Heart left ventricle (tissue), 16 donors: Measurements from ENCODE around the gene NPR1. TPM values are rescaled to one million over a fixed set of nuclear protein-coding genes. Genes with fewer than 3 reads are reported as not detected.
"Not testable (repeated sequence)": the region's sequence is repeated elsewhere in the genome, so short reads cannot be mapped to it uniquely, and the experiment has no call there.

ENCODE experiments used
- ATAC-seq, 4 donors: fragments of 200-7000 bp; cut with Tn5 transposase; one replicate each; pipeline ENCODE4 v1.9.1; 2020 to 2022; ENCODE audit warnings: moderate library complexity in 4 of 4, mild to moderate bottlenecking in 3 of 4, moderate number of reproducible peaks in 1 of 4
- DNase-seq, 5 donors: peaks; one replicate each; pipeline ENCODE4 v3.0.0-alpha.2; 2020
- H3K27ac ChIP-seq, 12 donors: fragments of 200-600 bp; sonication (generic) in 4 of 12; one replicate each; pipeline versions ENCODE4 v1.5.0 to v1.8.0; 2016 to 2022; ENCODE audit warnings: mild to moderate bottlenecking in 2 of 12
- H3K27me3 ChIP-seq, 9 donors: fragments of 200-600 bp; sonication (generic) in 2 of 9; one replicate each; pipeline versions ENCODE4 v1.5.1 to v1.8.0; 2016 to 2022; ENCODE audit warnings: mild to moderate bottlenecking in 3 of 9
- H3K36me3 ChIP-seq, 9 donors: fragments of 200-600 bp; sonication (generic) in 2 of 9; one replicate each; pipeline versions ENCODE4 v1.5.0 to v1.8.0; 2018 to 2022; ENCODE audit warnings: mild to moderate bottlenecking in 2 of 9
- H3K4me1 ChIP-seq, 12 donors: fragments of 200-600 bp; sonication (generic) in 4 of 12; one replicate each; pipeline versions ENCODE4 v1.5.0 to v1.8.0; 2016 to 2022; ENCODE audit warnings: mild to moderate bottlenecking in 3 of 12
- H3K4me3 ChIP-seq, 12 donors: fragments of 200-600 bp; sonication (generic) in 4 of 12; one replicate each; pipeline versions ENCODE4 v1.5.0 to v1.8.0; 2017 to 2022; ENCODE audit warnings: mild to moderate bottlenecking in 9 of 12, moderate library complexity in 4 of 12
- H3K9me3 ChIP-seq, 12 donors: fragments of 200-600 bp; sonication (generic) in 4 of 12; one replicate each; pipeline versions ENCODE4 v1.5.0 to v1.8.0; 2016 to 2022; ENCODE audit warnings: mild to moderate bottlenecking in 1 of 12
- CTCF ChIP-seq, 12 donors: fragments of 200-600 bp; sonication (generic) in 4 of 12; IDR thresholded peaks; one replicate each; pipeline versions ENCODE4 v1.5.0 to v1.8.0; 2018 to 2022; ENCODE audit warnings: antibody characterized with exemption in 12 of 12, mild to moderate bottlenecking in 5 of 12
- POLR2A ChIP-seq, 2 donors: fragments of 450-650 bp; IDR thresholded peaks; one replicate each; pipeline ENCODE4 v1.6.1; 2017; ENCODE audit warnings: antibody characterized with exemption in 2 of 2, mild to moderate bottlenecking in 2 of 2, moderate library complexity in 2 of 2
- WGBS, 4 donors: extraction: QIAGEN DNeasy Blood & Tissue Kit in 2 of 4; methylation state at CpG; one replicate each; pipeline versions ENCODE4 v1.1.5 to v1.1.7; 2013 to 2018; 5-methylcytosine and 5-hydroxymethylcytosine counted together
- intact Hi-C, 10 donors: fragments of 100-400 bp; cut with DNase I; formaldehyde crosslinking; loops; one replicate each; pipeline versions ENCODE4 v1.11.1 to v1.14.2; 2022
- polyA plus RNA-seq, 2 donors: library from polyadenylated mRNA; stranded (reverse); fragments of 200-250 nt; gene quantifications; one replicate each; pipeline ENCODE4 v1.2.3, GENCODE V29; 2013
- total RNA-seq, 9 donors: library from RNA; depleted of rRNA in 2 of 9; stranded (reverse); fragments of >200 nt in 2 of 9; fragmentation: NEBNext Ultra II Directional in 3 of 9; extraction: Animal tissue kit (Norgen Biotek cat#: 25700) in 3 of 9; gene quantifications; one replicate each; pipeline versions ENCODE4 v1.1.0 to v1.2.4, GENCODE V29; 2016 to 2023
- donor health status: ischemic (EF 13 %, LVEDD 7.1; RV severe dilation, severe dysfunction).
- donor health status: healthy with polysubstance abuse.
- donor health status: DM: no; HTN: yes; CAD: no.
- donor health status: DM: no; HTN: no; CAD: no.
- donor health status: ischemic (EF 25% LVEDD 6.9; RV normal size, moderate dysfunction).
- donor health status: ischemic (EF 25% LVEDD 5.7; RV mildly dilated, moderate dysfunction).
- donor health status: healthy.
- donor health status: DM: yes; HTN: yes; CAD: no.
- donor health status: ischemic (EF 35%, LVEDD 5.7; RV mildly dilated, moderate dysfunction).
- donor health status: nonischemic (EF 11% LVEDD 7.7; RV severe dilation, severe dysfunction).
- donor health status: DM: yes; HTN: yes; CAD: no.
- donor health status: PGD.
- donor health status: ischemic (EF 29% LVEDD 5.4; RV normal size, mild dysfunction).
- donor health status: nonischemic (EF 23%, LVEDD 6.1; RV moderate dilation, normal function).

The NPR1 gene
- total and polyA plus RNA-seq, 11 donors = 7.1 to 26.9 (median 12.2) TPM

GRCh38 chr1:153639280-153639679 lies 39.2 kb upstream of the NPR1 start:
- WGBS, 4 donors = 55 to 64% (median 58%) methylated on average over 3 of the region's 3 CpGs
- H3K27ac ChIP-seq = peak overlapping the region in 10 of 12 donors; percentile 19 to 100 (median 99)

GRCh38 chr1:153640213-153640612 lies 38.3 kb upstream of the NPR1 start:
- 90 to 95% (median 92%) methylated on average over 5 of the region's 5 CpGs for WGBS, 4 donors

More at GRCh38 chr1:153639280-153639679, 39.2 kb upstream of the NPR1 start:
- no peak for DNase-seq
- intact Hi-C loops = no loop called here
- H3K4me3 ChIP-seq = no peak overlapping the region
- peaks cover 0 to 88% (median 84%) of the 10 kb centered on the region in 9 donors for H3K36me3 ChIP-seq
- peak; percentile 62 to 75 (median 72) for ATAC-seq
- H3K4me1 ChIP-seq = peaks cover 4 to 92% (median 66%) of the 10 kb centered on the region in 12 donors
- H3K27me3 ChIP-seq = no peaks in the 10 kb centered on the region
- TF ChIP-seq POLR2A (IDR thresholded peaks at IDR 0.05) (no peak), CTCF (IDR thresholded peaks at IDR 0.05) (no peak)
- no peaks in the 10 kb centered on the region for H3K9me3 ChIP-seq

GRCh38 chr1:153640861-153641260 lies 37.6 kb upstream of the NPR1 start:
- intact Hi-C loops = no loop called here
- ATAC-seq = no peak
- Histone ChIP-seq H3K9me3 (no peaks in the 10 kb centered on the region), H3K4me1 (peaks cover 4 to 87% (median 65%) of the 10 kb centered on the region in 12 donors), H3K36me3 (peaks cover 0 to 100% (median 99%) of the 10 kb centered on the region in 9 donors), H3K27me3 (no peaks in the 10 kb centered on the region), H3K27ac (peak overlapping the region in 4 of 12 donors; percentile 18 to 99 (median 39)), H3K4me3 (no peak overlapping the region)
- DNase-seq = no peak
- TF ChIP-seq CTCF (IDR thresholded peaks at IDR 0.05) (no peak), POLR2A (IDR thresholded peaks at IDR 0.05) (no peak)
- WGBS, 4 donors = 45 to 55% (median 53%) methylated on average over 6 of the region's 6 CpGs

More at GRCh38 chr1:153640213-153640612, 38.3 kb upstream of the NPR1 start:
- peaks cover 4 to 94% (median 67%) of the 10 kb centered on the region in 12 donors for H3K4me1 ChIP-seq
- DNase-seq, H3K27me3 ChIP-seq, ATAC-seq, intact Hi-C loops, H3K9me3 ChIP-seq, H3K4me3 ChIP-seq: not testable (repeated sequence)
- H3K27ac ChIP-seq = peak overlapping the region in 9 of 12 donors; percentile 14 to 100 (median 99)
- peaks cover 0 to 96% (median 93%) of the 10 kb centered on the region in 9 donors for H3K36me3 ChIP-seq

GRCh38 chr1:153642161-153642560 lies 36.3 kb upstream of the NPR1 start:
- H3K36me3 ChIP-seq = peaks cover 0 to 100% (median 96%) of the 10 kb centered on the region in 9 donors
- no peak overlapping the region for H3K4me3 ChIP-seq
- H3K9me3 ChIP-seq = no peaks in the 10 kb centered on the region
- no peaks in the 10 kb centered on the region for H3K27me3 ChIP-seq
- DNase-seq (no peak), ATAC-seq (peak in 1 of 4 donors; percentile 16)
- peaks cover 4 to 74% (median 57%) of the 10 kb centered on the region in 12 donors for H3K4me1 ChIP-seq
- WGBS, 4 donors = 66 to 82% (median 79%) methylated on average over 11 of the region's 11 CpGs
- no peak for TF ChIP-seq CTCF (IDR thresholded peaks at IDR 0.05)
- no peak for TF ChIP-seq POLR2A (IDR thresholded peaks at IDR 0.05)
- intact Hi-C loops = no loop called here
- peak overlapping the region in 4 of 12 donors; percentile 4 to 30 (median 21) for H3K27ac ChIP-seq

GRCh38 chr1:153643100-153643499 lies 35.4 kb upstream of the NPR1 start:
- intact Hi-C loops = no loop called here
- Histone ChIP-seq H3K9me3 (no peaks in the 10 kb centered on the region), H3K27ac (peak overlapping the region in 3 of 12 donors; percentile 6 to 11 (median 9)), H3K36me3 (peaks cover 0 to 95% (median 87%) of the 10 kb centered on the region in 9 donors), H3K4me3 (no peak overlapping the region), H3K27me3 (no peaks in the 10 kb centered on the region), H3K4me1 (peaks cover 4 to 68% (median 52%) of the 10 kb centered on the region in 12 donors)
- WGBS, 4 donors = 90 to 93% (median 91%) methylated on average over 11 of the region's 11 CpGs
- TF ChIP-seq CTCF (IDR thresholded peaks at IDR 0.05) (no peak), POLR2A (IDR thresholded peaks at IDR 0.05) (no peak)
- DNase-seq (no peak), ATAC-seq (no peak)
